AG04450 (cell line): ENCODE data around the gene PCOLCE2. TPM values are rescaled to one million over a fixed set of nuclear protein-coding genes. Genes with fewer than 3 reads are reported as not detected.

Experiments
- CTCF ChIA-PET: fragments of 300-600, 350-600 bp; formaldehyde crosslinking; extraction: SDS; loops from one replicate; lab custom pipeline; 2022; ENCODE audit warnings: antibody characterized with exemption, inconsistent platforms; lab: Charles Lee
- POLR2A ChIA-PET: fragments of 350-600 bp; formaldehyde crosslinking; extraction: SDS; loops from one replicate; lab custom pipeline; 2021; ENCODE audit warnings: antibody characterized with exemption, inconsistent platforms; lab: Yijun Ruan, JAX
- DNase-seq: peaks from one replicate; pipeline ENCODE4 v3.0.0-alpha.2; 2011; ENCODE audit warnings: low read depth, low spot score
- H3K27ac ChIP-seq: one replicate; pipeline ENCODE4 v1.5.1; 2012; ENCODE audit warnings: low read depth, low read length, control low read depth
- H3K27me3 ChIP-seq: one replicate; pipeline ENCODE4 v1.6.0; 2012; ENCODE audit warnings: low read length; ENCODE audit not compliant: control insufficient read depth, insufficient read depth
- H3K4me3 ChIP-seq: 2 replicates; pipeline ENCODE4 v1.5.1; 2011; ENCODE audit warnings: mild to moderate bottlenecking, low read depth, low read length, control low read depth
- H3K9me3 ChIP-seq: 2 replicates; pipeline ENCODE4 v1.5.1; 2012; ENCODE audit warnings: low read length; ENCODE audit not compliant: control insufficient read depth, insufficient read depth
- CTCF ChIP-seq: IDR thresholded peaks from 2 replicates; pipeline ENCODE4 v1.5.1; 2011; ENCODE audit warnings: low read depth, low read length, control low read depth, inconsistent platforms
- polyA plus RNA-seq: library from polyadenylated mRNA; depleted of rRNA; stranded (reverse); fragments of >200 nt; gene quantifications from 2 replicates; pipeline ENCODE4 v1.2.3, GENCODE V29; 2011

Gene PCOLCE2
- polyA plus RNA-seq, 1 experiment: 1.1 TPM

GRCh38 chr3:142837526-142837925 is 51.4 kb downstream of the PCOLCE2 start:
- ChIA-PET POLR2A (no interaction called here), CTCF (interaction anchor here (1.2 kb wide), 1 partner anchor 9 kb away, joined by 3 read pairs; no protein-coding TSS in a partner anchor)
- Histone ChIP-seq H3K27me3 (no peaks in the 10 kb centered on the region), H3K9me3 (no peaks in the 10 kb centered on the region), H3K27ac (no peak overlapping the region), H3K4me3 (no peak overlapping the region)
- no peak for TF ChIP-seq CTCF
- no peak for DNase-seq

GRCh38 chr3:142828703-142829305 is 60.1 kb downstream of the PCOLCE2 start:
- Histone ChIP-seq H3K9me3 (no peaks in the 10 kb centered on the region), H3K4me3 (no peak overlapping the region), H3K27me3 (no peaks in the 10 kb centered on the region), H3K27ac (no peak overlapping the region)
- peak; percentile 93 for TF ChIP-seq CTCF
- peak; percentile 51 for DNase-seq
- CTCF ChIA-PET: interaction anchor here (0.6 to 5.8 kb wide), 65 partner anchors 9 to 935 kb away, joined by 3 to 167 read pairs (median 6); partner anchors contain the start of gene U2SURP
- POLR2A ChIA-PET: no interaction called here

GRCh38 chr3:142819179-142819578 is 69.7 kb downstream of the PCOLCE2 start:
- POLR2A ChIA-PET: no interaction called here
- Histone ChIP-seq H3K27me3 (no peaks in the 10 kb centered on the region), H3K27ac (no peak overlapping the region), H3K4me3 (no peak overlapping the region), H3K9me3 (no peaks in the 10 kb centered on the region)
- TF ChIP-seq CTCF: no peak
- no peak for DNase-seq
- CTCF ChIA-PET: interaction anchor here (1.1 to 1.4 kb wide), 2 partner anchors 9 to 168 kb away, joined by 3 to 12 read pairs; no protein-coding TSS in a partner anchor

- DNase-seq: no peak
- CTCF ChIA-PET: interaction anchor here (7.7 kb wide), 1 partner anchor 11 kb away, joined by 61 read pairs; no protein-coding TSS in a partner anchor
- Histone ChIP-seq H3K9me3 (no peaks in the 10 kb centered on the region), H3K27ac (no peak overlapping the region), H3K4me3 (no peak overlapping the region), H3K27me3 (no peaks in the 10 kb centered on the region)
- POLR2A ChIA-PET: no interaction called here
- TF ChIP-seq CTCF: no peak
Observed at GRCh38 chr3:142818651-142819050, 70.2 kb downstream of the PCOLCE2 start.

- TF ChIP-seq CTCF: no peak
- DNase-seq: no peak
- Histone ChIP-seq H3K27me3 (no peaks in the 10 kb centered on the region), H3K4me3 (no peak overlapping the region), H3K9me3 (no peaks in the 10 kb centered on the region), H3K27ac (no peak overlapping the region)
- ChIA-PET CTCF (interaction anchor here (1.2 to 7.7 kb wide), 2 partner anchors 12 to 176 kb away, joined by 3 to 61 read pairs; no protein-coding TSS in a partner anchor), POLR2A (no interaction called here)
Observed at GRCh38 chr3:142817897-142818296, 71.0 kb downstream of the PCOLCE2 start.
